ENCODE measurements around the gene KDM5A.
"Not testable (repeated sequence)": the region's sequence is repeated elsewhere in the genome, so short reads cannot be mapped to it uniquely, and the experiment has no call there.

The KDM5A gene

GRCh38 chr12:366820-367219 lies 22.3 kb downstream of the KDM5A start:
- Mint-ChIP-seq H3K27ac (no peak overlapping the region), H3K36me3 (peaks cover 61% of the 10 kb centered on the region), H3K9me3 (peaks cover 4% of the 10 kb centered on the region), H3K4me3 (no peak overlapping the region), H3K27me3 (no peaks in the 10 kb centered on the region), H3K4me1 (peaks cover 4% of the 10 kb centered on the region)
- DNase-seq (ENCODE audit: low spot score in 2 of 2) (no peak), ATAC-seq (ENCODE audit: low read depth) (no peak)

- H3K4me3 Mint-ChIP-seq: no peak overlapping the region
- no peak overlapping the region for H3K27ac Mint-ChIP-seq
- H3K9me3 Mint-ChIP-seq: peaks cover 2% of the 10 kb centered on the region
- H3K4me1 Mint-ChIP-seq: peaks cover 3% of the 10 kb centered on the region
- no peaks in the 10 kb centered on the region for H3K27me3 Mint-ChIP-seq
- DNase-seq (ENCODE audit: low spot score in 2 of 2) (no peak), ATAC-seq (ENCODE audit: low read depth) (no peak)
- H3K36me3 Mint-ChIP-seq: peaks cover 49% of the 10 kb centered on the region
Observed at GRCh38 chr12:359091-359490, 30.0 kb downstream of the KDM5A start.

- H3K36me3 Mint-ChIP-seq: peaks cover 43% of the 10 kb centered on the region
- peaks cover 3% of the 10 kb centered on the region for H3K4me1 Mint-ChIP-seq
- no peak for ATAC-seq (ENCODE audit: low read depth)
- no peak overlapping the region for H3K4me3 Mint-ChIP-seq
- H3K27me3 Mint-ChIP-seq: no peaks in the 10 kb centered on the region
- no peak overlapping the region for H3K27ac Mint-ChIP-seq
- peaks cover 2% of the 10 kb centered on the region for H3K9me3 Mint-ChIP-seq
- no peak for DNase-seq (ENCODE audit: low spot score in 2 of 2)
Observed at GRCh38 chr12:356276-356988, 32.7 kb downstream of the KDM5A start.

GRCh38 chr12:351197-351596 lies 37.9 kb downstream of the KDM5A start:
- DNase-seq (ENCODE audit: low spot score in 2 of 2); H3K27ac Mint-ChIP-seq; ATAC-seq (ENCODE audit: low read depth); H3K4me3 Mint-ChIP-seq; H3K9me3 Mint-ChIP-seq; H3K4me1 Mint-ChIP-seq; H3K27me3 Mint-ChIP-seq: not testable (repeated sequence)
- peaks cover 46% of the 10 kb centered on the region for H3K36me3 Mint-ChIP-seq

GRCh38 chr12:349625-350024 lies 39.5 kb downstream of the KDM5A start:
- not testable (repeated sequence) for DNase-seq (ENCODE audit: low spot score in 2 of 2); H3K27ac Mint-ChIP-seq; H3K4me3 Mint-ChIP-seq; ATAC-seq (ENCODE audit: low read depth); H3K9me3 Mint-ChIP-seq; H3K27me3 Mint-ChIP-seq
- Mint-ChIP-seq H3K36me3 (peaks cover 50% of the 10 kb centered on the region), H3K4me1 (peaks cover 18% of the 10 kb centered on the region)

GRCh38 chr12:343036-343435 lies 46.1 kb downstream of the KDM5A start:
- H3K9me3 Mint-ChIP-seq; H3K27ac Mint-ChIP-seq; H3K4me3 Mint-ChIP-seq; DNase-seq (ENCODE audit: low spot score in 2 of 2); H3K27me3 Mint-ChIP-seq; ATAC-seq (ENCODE audit: low read depth): not testable (repeated sequence)
- H3K4me1 Mint-ChIP-seq: peaks cover 23% of the 10 kb centered on the region
- H3K36me3 Mint-ChIP-seq: peaks cover 50% of the 10 kb centered on the region

GRCh38 chr12:337039-337438 lies 52.1 kb downstream of the KDM5A start:
- no peaks in the 10 kb centered on the region for H3K27me3 Mint-ChIP-seq
- no peaks in the 10 kb centered on the region for H3K4me1 Mint-ChIP-seq
- no peak for DNase-seq (ENCODE audit: low spot score in 2 of 2)
- peaks cover 43% of the 10 kb centered on the region for H3K36me3 Mint-ChIP-seq
- no peak overlapping the region for H3K27ac Mint-ChIP-seq
- no peaks in the 10 kb centered on the region for H3K9me3 Mint-ChIP-seq
- ATAC-seq (ENCODE audit: low read depth): no peak
- no peak overlapping the region for H3K4me3 Mint-ChIP-seq

GRCh38 chr12:334125-334524 lies 55.0 kb downstream of the KDM5A start:
- H3K27me3 Mint-ChIP-seq: no peaks in the 10 kb centered on the region
- H3K4me1 Mint-ChIP-seq: peaks cover 2% of the 10 kb centered on the region
- H3K9me3 Mint-ChIP-seq: no peaks in the 10 kb centered on the region
- no peak overlapping the region for H3K4me3 Mint-ChIP-seq
- no peak overlapping the region for H3K27ac Mint-ChIP-seq
- ATAC-seq (ENCODE audit: low read depth): no peak
- no peak for DNase-seq (ENCODE audit: low spot score in 2 of 2)
- peaks cover 49% of the 10 kb centered on the region for H3K36me3 Mint-ChIP-seq

- H3K4me1 Mint-ChIP-seq: peaks cover 2% of the 10 kb centered on the region
- no peaks in the 10 kb centered on the region for H3K27me3 Mint-ChIP-seq
- no peak for ATAC-seq (ENCODE audit: low read depth)
- H3K36me3 Mint-ChIP-seq: peaks cover 52% of the 10 kb centered on the region
- H3K9me3 Mint-ChIP-seq: no peaks in the 10 kb centered on the region
- H3K4me3 Mint-ChIP-seq: no peak overlapping the region
- H3K27ac Mint-ChIP-seq: no peak overlapping the region
- no peak for DNase-seq (ENCODE audit: low spot score in 2 of 2)
Observed at GRCh38 chr12:332581-333205, 56.4 kb downstream of the KDM5A start.

GRCh38 chr12:331287-331686 lies 57.8 kb downstream of the KDM5A start:
- Mint-ChIP-seq H3K27ac (peak overlapping the region; percentile 5), H3K4me3 (no peak overlapping the region), H3K36me3 (peaks cover 49% of the 10 kb centered on the region)

GRCh38 chr12:325906-326305 lies 63.2 kb downstream of the KDM5A start:
- Mint-ChIP-seq H3K4me3 (no peak overlapping the region), H3K9me3 (no peaks in the 10 kb centered on the region), H3K4me1 (peaks cover 2% of the 10 kb centered on the region), H3K27me3 (no peaks in the 10 kb centered on the region), H3K36me3 (peaks cover 43% of the 10 kb centered on the region), H3K27ac (no peak overlapping the region)
- ATAC-seq (ENCODE audit: low read depth) (no peak), DNase-seq (ENCODE audit: low spot score in 2 of 2) (no peak)

More at GRCh38 chr12:331287-331686, 57.8 kb downstream of the KDM5A start:
- H3K27me3 Mint-ChIP-seq: no peaks in the 10 kb centered on the region
- ATAC-seq (ENCODE audit: low read depth) (no peak), DNase-seq (ENCODE audit: low spot score in 2 of 2) (no peak)
- H3K9me3 Mint-ChIP-seq: no peaks in the 10 kb centered on the region
- peaks cover 2% of the 10 kb centered on the region for H3K4me1 Mint-ChIP-seq

GRCh38 chr12:323507-323906 lies 65.6 kb downstream of the KDM5A start:
- H3K27ac Mint-ChIP-seq: no peak overlapping the region
- no peak for ATAC-seq (ENCODE audit: low read depth)
- H3K9me3 Mint-ChIP-seq: no peaks in the 10 kb centered on the region
- DNase-seq (ENCODE audit: low spot score in 2 of 2): no peak
- H3K4me1 Mint-ChIP-seq: peaks cover 2% of the 10 kb centered on the region
- no peak overlapping the region for H3K4me3 Mint-ChIP-seq
- no peaks in the 10 kb centered on the region for H3K27me3 Mint-ChIP-seq
- peaks cover 43% of the 10 kb centered on the region for H3K36me3 Mint-ChIP-seq

GRCh38 chr12:321606-322326 lies 67.4 kb downstream of the KDM5A start:
- peaks cover 45% of the 10 kb centered on the region for H3K36me3 Mint-ChIP-seq
- peaks cover 8% of the 10 kb centered on the region for H3K4me1 Mint-ChIP-seq
- H3K4me3 Mint-ChIP-seq: no peak overlapping the region
- DNase-seq (ENCODE audit: low spot score in 2 of 2) (no peak), ATAC-seq (ENCODE audit: low read depth) (no peak)
- H3K27me3 Mint-ChIP-seq: no peaks in the 10 kb centered on the region
- peak overlapping the region; percentile 54 for H3K27ac Mint-ChIP-seq
- no peaks in the 10 kb centered on the region for H3K9me3 Mint-ChIP-seq

- Mint-ChIP-seq H3K9me3 (no peaks in the 10 kb centered on the region), H3K27me3 (no peaks in the 10 kb centered on the region), H3K27ac (no peak overlapping the region), H3K36me3 (peaks cover 46% of the 10 kb centered on the region), H3K4me1 (peaks cover 9% of the 10 kb centered on the region), H3K4me3 (no peak overlapping the region)
- ATAC-seq (ENCODE audit: low read depth) (no peak), DNase-seq (ENCODE audit: low spot score in 2 of 2) (no peak)
Observed at GRCh38 chr12:318759-319515, 70.2 kb downstream of the KDM5A start.
